Motor neuron (in vitro differentiated cells): ENCODE measurements around the gene TMEM63C. TPM values are rescaled to one million over a fixed set of nuclear protein-coding genes. Genes with fewer than 3 reads are reported as not detected.
"Not testable (repeated sequence)": the region's sequence is repeated elsewhere in the genome, so short reads cannot be mapped to it uniquely, and the experiment has no call there.

Source experiments
- ATAC-seq, 8 experiments: fragments of 200-7000 bp; cut with Tn5 transposase; replicated peaks in 6 of 8; 2 replicates each; pipeline ENCODE4 v1.8.0; 2021; ENCODE audit warnings: mild to moderate bottlenecking in 8 of 8, moderate library complexity in 8 of 8
- H3K27ac ChIP-seq, 2 donors: fragments of 250-450 bp; sonication (Bioruptor Pico); 2 replicates each; pipeline ENCODE4 v1.9.0; 2021; ENCODE audit warnings: antibody characterized with exemption in 2 of 2, mild to moderate bottlenecking in 2 of 2, moderate library complexity in 1 of 2
- H3K4me1 ChIP-seq, 2 donors: fragments of 250-450 bp; sonication (Bioruptor Pico); replicated peaks in 1 of 2; 2 replicates each; pipeline ENCODE4 v1.6.1; 2021; ENCODE audit warnings: antibody characterized with exemption in 2 of 2, mild to moderate bottlenecking in 2 of 2, moderate library complexity in 1 of 2
- H3K4me3 ChIP-seq, 5 donors: fragments of 250-450 bp; sonication (Bioruptor Pico); 2 replicates each; pipeline ENCODE4 v1.9.0; 2021; ENCODE audit warnings: antibody characterized with exemption in 5 of 5, mild to moderate bottlenecking in 5 of 5, moderate library complexity in 4 of 5
- WGBS, 10 experiments: fragments of 450-650 bp; shearing (Covaris generic); methylation state at CpG; one replicate each; pipeline ENCODE4 v1.0.0; 2022; 5-methylcytosine and 5-hydroxymethylcytosine counted together
- in situ Hi-C, 9 experiments: fragments of 400-800 bp; cut with MboI; loops; one replicate each; pipeline ENCODE4 v1.15.0; 2021; ENCODE audit warnings: low sequenced_read_pairs in 9 of 9, low pct_unique_long_range_greater_than_20kb in 2 of 9; ENCODE audit not compliant: unreplicated experiment in 9 of 9
- total RNA-seq, 8 experiments: library from RNA; unstranded; fragments of 300-600 nt; gene quantifications; 2 replicates each; pipeline versions ENCODE4 v1.2.3 to v1.2.4, GENCODE V29; 2022

TMEM63C gene
- total RNA-seq, 8 experiments from 2014 or later, result 0.10 to 18.8 (median 6.9) TPM

DNA sequence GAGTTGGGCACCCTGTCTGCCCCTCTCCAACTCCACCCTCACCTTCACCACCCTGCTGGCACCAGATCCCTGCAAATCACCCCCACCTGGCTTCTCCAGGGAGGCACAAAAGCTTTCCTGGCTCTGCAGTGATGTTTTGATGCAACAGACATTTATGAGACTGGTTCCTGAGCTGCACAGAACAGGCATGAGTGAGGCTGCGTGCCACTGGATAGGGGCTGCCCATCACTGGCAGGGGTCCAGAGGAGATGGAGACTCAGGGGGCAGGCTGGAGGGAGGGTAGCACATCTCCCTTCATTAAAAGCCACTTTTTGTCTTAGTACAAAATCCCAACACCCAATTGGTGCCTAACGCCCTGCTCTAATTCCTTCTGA, 22.7 kb upstream of the TMEM63C start:
- ATAC-seq, result peak in 5 of 8 experiments; percentile 0 to 1 (median 1)
- Histone ChIP-seq H3K4me1 (peaks cover 29 to 31% of the 10 kb centered on the region in 2 donors), H3K27ac (peak overlapping the region; percentile 85 to 92), H3K4me3 (peak overlapping the region in 4 of 5 donors; percentile 0 to 27 (median 9))
- in situ Hi-C loops, result no loop called here
- 50 to 100% (median 75%) methylated on average over 1 to 2 of the region's 2 CpGs; no CpG with 5 or more reads in 5 of the 10 experiments for WGBS, 10 experiments

DNA sequence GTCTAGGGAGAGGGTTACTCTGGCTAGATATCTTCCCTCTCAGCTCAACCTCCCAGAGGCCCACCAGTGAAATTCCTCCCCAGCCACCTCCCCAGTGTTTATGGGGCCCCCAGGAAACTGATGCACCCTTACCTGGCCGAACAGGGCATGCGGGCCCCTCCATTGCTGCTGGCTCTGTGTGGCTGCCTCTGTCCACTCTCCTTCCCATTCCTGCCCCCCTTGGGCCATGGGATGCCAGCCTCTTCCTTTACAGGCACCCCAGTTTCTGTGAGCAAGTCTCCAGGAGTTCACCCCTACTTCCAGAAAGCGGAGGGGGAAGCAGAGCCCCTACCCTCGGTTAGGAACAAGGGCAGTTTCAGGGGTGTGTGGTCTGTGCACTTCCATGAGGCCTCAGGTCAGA, 20.6 kb upstream of the TMEM63C start:
- Histone ChIP-seq H3K4me1 (peaks cover 20 to 22% of the 10 kb centered on the region in 2 donors), H3K27ac (no peak overlapping the region), H3K4me3 (no peak overlapping the region)
- WGBS, 10 experiments, result 0 to 100% (median 73%) methylated on average over 1 to 4 of the region's 4 CpGs; no CpG with 5 or more reads in 4 of the 10 experiments
- in situ Hi-C loops, result no loop called here
- ATAC-seq, result no peak

DNA sequence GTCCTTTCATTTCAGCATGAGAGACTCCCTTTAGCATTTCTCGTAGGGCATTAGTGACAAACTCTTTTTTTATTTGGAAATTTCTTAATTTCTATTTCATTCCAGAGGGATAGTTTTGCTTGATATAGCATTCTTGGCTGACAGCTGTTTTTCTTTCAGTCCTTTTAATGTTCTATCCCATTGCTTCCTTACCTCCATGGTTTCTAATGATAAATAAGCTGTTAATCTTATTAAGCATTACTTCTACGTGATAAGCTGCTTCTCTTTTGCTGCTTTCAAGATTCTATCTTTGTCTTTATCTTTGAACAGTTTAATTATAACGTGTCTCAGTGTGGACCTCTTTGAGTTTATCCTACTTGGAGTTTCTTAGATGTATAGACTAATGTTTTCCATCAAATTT, 11.6 kb upstream of the TMEM63C start:
- ATAC-seq, result no peak
- no peak overlapping the region for H3K27ac ChIP-seq
- WGBS, 10 experiments, result 9 to 76% (median 33%) methylated on average over 1 to 3 of the region's 3 CpGs; no CpG with 5 or more reads in 1 of the 10 experiments
- in situ Hi-C loops, result no loop called here
- no peaks in the 10 kb centered on the region for H3K4me1 ChIP-seq
- H3K4me3 ChIP-seq, result no peak overlapping the region

DNA sequence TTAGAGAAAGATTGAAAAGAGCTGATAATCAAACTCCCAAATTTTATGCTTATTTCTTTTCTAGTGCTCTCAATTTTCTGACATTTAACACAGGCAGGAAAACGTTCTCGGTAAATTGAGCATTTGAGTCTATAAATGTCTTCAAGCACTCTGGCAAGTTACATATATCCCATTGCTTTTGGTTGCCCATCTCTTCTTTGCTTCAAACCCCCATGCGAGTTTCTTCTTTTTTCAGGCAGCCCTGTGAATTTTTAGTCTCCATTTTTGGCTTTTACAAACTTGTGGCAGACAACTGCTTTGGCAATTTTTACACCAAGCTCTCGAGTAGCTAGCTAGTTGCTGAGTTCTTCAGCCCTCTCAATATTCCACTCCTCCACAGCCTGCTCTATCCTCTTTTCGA, 8.7 kb upstream of the TMEM63C start:
- Histone ChIP-seq H3K4me1 (no peaks in the 10 kb centered on the region), H3K4me3 (no peak overlapping the region), H3K27ac (no peak overlapping the region)
- no peak for ATAC-seq
- in situ Hi-C loops, result no loop called here
- WGBS, 10 experiments, result 9 to 84% (median 80%) methylated on average over 2 to 5 of the region's 5 CpGs; no CpG with 5 or more reads in 1 of the 10 experiments

DNA sequence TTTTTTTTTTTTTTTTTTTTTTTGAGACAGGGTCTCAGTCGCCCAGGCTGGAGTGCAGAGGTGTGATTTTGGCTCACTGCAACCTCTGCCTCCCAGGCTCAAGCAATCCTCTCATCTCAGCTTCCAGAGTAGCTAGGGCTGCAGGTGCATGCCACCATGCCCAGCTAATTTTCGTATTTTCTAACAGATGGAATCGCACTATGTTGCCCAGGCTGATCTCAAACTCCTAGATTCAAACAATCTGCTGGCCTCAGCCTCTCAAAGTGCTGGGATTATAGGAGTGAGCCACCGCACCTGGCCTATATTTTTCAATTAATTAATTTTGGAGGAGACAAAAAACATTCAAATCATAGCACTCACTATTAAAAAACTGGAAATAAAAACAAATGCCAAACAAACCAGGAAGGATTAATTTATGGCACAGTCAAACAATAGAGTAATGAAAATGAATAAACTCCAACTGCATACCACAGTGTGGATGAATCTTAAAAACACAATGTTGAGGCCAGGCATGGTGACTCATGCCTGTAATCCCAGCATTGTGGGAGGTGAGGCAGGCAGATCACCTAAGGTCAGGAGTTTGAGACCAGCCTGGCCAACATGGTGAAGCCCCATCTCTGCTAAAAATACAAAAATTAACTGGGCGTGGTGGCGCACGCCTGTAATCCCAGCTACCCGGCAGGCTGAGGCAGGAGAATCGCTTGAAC, 7.5 kb upstream of the TMEM63C start:
- WGBS, 10 experiments, result 40 to 100% (median 89%) methylated on average over 2 to 8 of the region's 9 CpGs; no CpG with 5 or more reads in 1 of the 10 experiments
- H3K27ac ChIP-seq, H3K4me1 ChIP-seq, in situ Hi-C loops, H3K4me3 ChIP-seq, ATAC-seq: not testable (repeated sequence)

DNA sequence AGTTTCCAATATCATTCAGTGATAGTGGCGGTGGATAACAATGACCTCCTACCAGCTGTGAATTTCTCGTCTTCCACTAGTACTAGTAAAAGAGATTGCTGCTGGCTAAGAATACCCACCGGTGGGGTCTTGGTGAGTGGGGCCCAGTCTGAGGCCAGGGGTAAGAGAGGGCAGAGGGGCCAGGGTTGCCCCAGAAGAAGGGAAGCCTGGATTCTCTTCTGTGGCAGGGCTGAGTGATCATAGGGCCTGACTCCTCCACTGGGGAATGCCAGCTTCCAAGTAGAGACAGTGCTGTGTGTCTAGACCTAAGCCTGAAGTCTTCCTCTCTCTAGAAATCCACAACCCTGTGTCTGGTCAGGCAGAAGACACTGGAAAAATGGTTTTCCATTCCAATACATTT, 5.8 kb upstream of the TMEM63C start:
- H3K27ac ChIP-seq, result no peak overlapping the region
- 33 to 86% (median 67%) methylated on average over 1 of the region's 3 CpGs; no CpG with 5 or more reads in 5 of the 10 experiments for WGBS, 10 experiments
- no peaks in the 10 kb centered on the region for H3K4me1 ChIP-seq
- in situ Hi-C loops, result no loop called here
- H3K4me3 ChIP-seq, result no peak overlapping the region
- ATAC-seq, result no peak

DNA sequence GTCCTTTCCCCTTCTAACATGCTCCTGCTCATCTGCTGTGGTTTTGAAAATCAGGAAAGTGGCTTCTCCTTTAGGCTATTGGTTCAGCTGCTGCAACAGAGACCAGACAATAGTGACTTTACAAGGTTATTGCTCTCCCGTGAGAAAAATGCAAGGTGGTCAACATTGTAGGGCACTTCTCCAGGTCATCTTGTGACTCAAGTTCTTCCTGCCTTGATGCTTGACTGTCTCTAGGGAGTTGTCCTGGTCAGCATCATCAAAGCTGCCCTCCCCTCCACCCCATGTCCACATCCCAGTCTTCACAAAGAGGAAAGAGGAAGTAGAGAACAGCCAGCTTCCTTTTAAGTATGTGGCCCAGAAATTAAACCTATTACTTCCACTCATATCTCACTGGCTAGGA, 3.9 kb upstream of the TMEM63C start:
- H3K4me1 ChIP-seq, result peaks cover 3 to 7% of the 10 kb centered on the region in 2 donors
- H3K27ac ChIP-seq, result no peak overlapping the region
- H3K4me3 ChIP-seq, result no peak overlapping the region
- in situ Hi-C loops, result no loop called here
- 0 to 91% (median 44%) methylated on average over 1 of the region's 1 CpG; no CpG with 5 or more reads in 1 of the 10 experiments for WGBS, 10 experiments
- ATAC-seq, result no peak

DNA sequence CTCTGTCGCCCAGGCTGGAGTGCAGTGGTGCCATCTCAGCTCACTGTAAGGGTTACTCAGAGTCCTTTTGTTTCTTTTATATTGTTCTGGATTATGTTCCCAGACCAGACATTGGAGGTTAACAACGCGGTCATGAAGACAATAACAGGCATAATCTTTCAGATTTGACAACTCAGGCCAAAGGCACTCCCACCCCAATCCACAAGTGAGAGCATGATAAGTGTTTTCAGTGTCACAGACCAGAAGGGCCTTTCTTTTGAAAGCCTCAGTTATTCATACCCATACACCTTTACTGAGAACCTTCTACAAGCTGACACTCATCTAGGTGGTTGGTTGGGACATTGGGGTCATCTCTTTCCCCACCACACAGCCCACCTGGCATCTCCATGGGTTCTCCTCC, 2.9 kb upstream of the TMEM63C start:
- Histone ChIP-seq H3K4me3 (no peak overlapping the region), H3K27ac (no peak overlapping the region), H3K4me1 (peaks cover 9 to 12% of the 10 kb centered on the region in 2 donors)
- ATAC-seq, result no peak
- WGBS, 10 experiments, result 0 to 100% (median 38%) methylated on average over 1 to 3 of the region's 3 CpGs; no CpG with 5 or more reads in 3 of the 10 experiments
- in situ Hi-C loops, result no loop called here

DNA sequence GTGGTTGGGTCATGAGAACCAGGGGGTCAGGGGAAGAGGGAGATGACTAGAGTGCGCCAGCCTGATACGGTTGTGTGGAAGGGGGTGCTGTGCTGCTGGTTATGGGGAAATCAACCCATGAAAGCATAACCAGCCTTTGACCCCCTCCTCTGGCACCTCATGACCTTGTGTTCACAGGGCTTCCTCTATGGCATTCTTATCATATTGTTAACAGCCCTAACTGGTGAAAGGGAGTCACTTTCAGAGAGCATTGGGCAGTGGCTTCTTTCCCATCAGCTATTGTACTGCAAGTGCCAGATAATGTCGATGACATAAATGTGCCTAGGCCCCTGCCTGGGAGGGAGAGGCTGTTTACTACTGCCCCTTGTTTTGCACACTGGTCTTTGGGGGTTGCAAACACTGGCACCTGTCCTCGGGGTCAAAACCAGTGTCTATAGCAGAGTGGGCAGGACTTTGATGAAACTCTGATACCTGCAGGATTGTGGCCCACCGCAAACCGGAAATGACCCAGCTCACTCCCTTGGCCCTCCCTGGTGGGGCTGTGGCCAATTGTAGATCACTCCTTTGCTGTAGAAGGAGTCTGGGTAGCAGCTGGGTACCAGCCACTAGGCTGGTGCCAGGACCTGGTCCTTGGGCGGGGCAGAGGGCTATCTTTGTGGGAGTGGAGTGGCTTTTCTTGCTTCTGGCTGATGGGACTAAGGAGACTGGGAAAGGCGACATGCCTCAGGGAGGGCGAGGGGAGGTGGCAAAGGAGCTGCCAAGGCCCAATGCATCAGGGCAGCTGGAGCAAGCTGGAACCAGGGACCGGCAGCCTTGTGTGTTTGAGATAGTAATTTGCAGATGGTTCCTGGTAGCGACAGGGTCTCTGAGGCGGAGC, 634 bp upstream of the TMEM63C start:
- 0 to 80% (median 51%) methylated on average over 1 to 7 of the region's 12 CpGs; no CpG with 5 or more reads in 6 of the 10 experiments for WGBS, 10 experiments
- H3K4me3 ChIP-seq, result peak overlapping the region in 4 of 5 donors; percentile 53 to 74 (median 66)
- peaks cover 9 to 12% of the 10 kb centered on the region in 2 donors for H3K4me1 ChIP-seq
- H3K27ac ChIP-seq, result peak overlapping the region in 1 of 2 donors; percentile 39
- in situ Hi-C loops, result no loop called here
- ATAC-seq, result no peak

DNA sequence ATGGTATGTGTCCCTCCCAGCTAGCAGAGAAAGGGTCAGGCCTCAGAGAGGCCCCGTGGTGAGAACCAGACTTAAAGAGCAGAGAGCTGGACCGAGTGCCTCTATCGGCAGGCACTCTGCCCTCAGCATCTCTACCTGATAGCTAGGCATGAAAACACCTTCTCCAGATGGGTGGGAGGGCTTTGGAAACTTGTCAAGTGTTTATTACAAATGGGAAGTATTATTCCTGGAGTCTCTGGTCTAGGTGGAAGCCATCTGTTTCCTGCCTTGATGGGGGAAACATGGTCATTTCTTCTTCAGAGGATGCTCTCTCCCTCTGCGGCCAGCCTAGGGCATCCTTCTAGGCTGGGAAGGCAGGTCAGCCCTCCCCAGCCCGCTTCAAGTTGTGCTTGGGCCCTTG, 2.3 kb downstream of the TMEM63C start:
- peaks cover 9 to 22% of the 10 kb centered on the region in 2 donors for H3K4me1 ChIP-seq
- ATAC-seq, result no peak
- WGBS, 10 experiments, result 33 to 83% (median 58%) methylated on average over 1 to 5 of the region's 5 CpGs; no CpG with 5 or more reads in 4 of the 10 experiments
- in situ Hi-C loops, result no loop called here
- no peak overlapping the region for H3K27ac ChIP-seq
- H3K4me3 ChIP-seq, result no peak overlapping the region

DNA sequence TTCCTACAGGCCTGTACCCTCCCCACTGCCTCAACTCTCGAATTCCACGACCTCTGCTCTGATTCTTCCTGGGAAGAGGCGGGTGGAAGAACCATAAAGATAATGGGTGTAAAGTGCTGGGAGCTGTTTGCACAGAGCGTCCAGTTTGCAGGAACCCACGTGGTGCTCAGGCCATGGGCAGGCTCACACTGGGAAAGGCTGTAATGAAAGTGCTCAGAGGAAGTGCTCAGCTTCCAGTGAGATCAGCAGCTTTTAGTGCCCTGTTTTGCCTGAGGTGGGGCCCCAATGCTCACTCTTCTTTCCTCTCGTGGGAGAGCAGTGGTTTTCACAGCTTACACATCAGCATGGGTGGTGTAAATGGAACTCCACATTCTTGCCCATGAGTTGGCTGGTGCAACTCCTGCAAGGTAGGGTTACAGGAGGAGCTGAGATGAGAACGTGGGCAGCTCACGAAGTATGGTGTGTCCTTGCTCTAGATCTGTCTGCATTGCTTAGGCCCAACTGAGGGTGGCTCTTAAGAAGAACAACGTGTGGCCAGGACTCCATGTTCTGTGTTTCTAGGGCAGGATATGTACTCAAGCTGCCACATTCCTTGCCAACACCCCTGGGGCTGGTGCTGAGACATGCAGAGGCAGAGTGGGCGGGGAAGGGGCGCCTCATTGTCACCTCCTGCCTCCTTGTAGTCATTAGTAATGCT, 2.9 kb downstream of the TMEM63C start:
- in situ Hi-C loops, result no loop called here
- peak in 2 of 8 experiments; percentile 27 to 34 for ATAC-seq

DNA sequence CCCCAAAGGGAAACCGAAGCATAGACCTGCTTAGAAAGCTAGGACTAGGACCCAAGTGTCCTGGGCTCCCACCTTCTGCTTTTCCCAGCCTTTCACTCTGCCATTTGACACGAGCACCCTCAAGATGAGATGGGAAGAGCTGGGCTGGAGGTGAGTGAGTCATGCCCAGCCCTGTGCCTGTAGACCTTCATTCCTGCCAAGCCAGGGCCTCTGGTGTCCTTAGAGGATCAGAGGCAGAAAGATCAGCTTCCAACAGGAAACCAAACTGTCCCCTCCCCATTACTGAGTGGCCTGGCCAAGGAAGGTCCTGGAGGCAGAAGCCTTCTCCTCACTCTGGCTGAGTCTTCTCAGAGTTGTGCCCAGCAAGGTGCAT, 3.5 kb downstream of the TMEM63C start:
- 33 to 70% methylated on average over 1 to 2 of the region's 2 CpGs; no CpG with 5 or more reads in 8 of the 10 experiments for WGBS, 10 experiments

More for the DNA sequence above, 2.9 kb downstream of the TMEM63C start:
- WGBS, 10 experiments, result 0 to 100% (median 46%) methylated on average over 1 to 9 of the region's 11 CpGs; no CpG with 5 or more reads in 2 of the 10 experiments
- no peak overlapping the region for H3K4me3 ChIP-seq
- H3K4me1 ChIP-seq, result peaks cover 9 to 22% of the 10 kb centered on the region in 2 donors
- H3K27ac ChIP-seq, result no peak overlapping the region

More for the DNA sequence above, 3.5 kb downstream of the TMEM63C start:
- no peak for ATAC-seq
- Histone ChIP-seq H3K4me1 (peaks cover 9 to 22% of the 10 kb centered on the region in 2 donors), H3K27ac (no peak overlapping the region), H3K4me3 (no peak overlapping the region)
- in situ Hi-C loops, result no loop called here
